ENCODE measurements around the gene THOC7.

The THOC7 gene

DNA sequence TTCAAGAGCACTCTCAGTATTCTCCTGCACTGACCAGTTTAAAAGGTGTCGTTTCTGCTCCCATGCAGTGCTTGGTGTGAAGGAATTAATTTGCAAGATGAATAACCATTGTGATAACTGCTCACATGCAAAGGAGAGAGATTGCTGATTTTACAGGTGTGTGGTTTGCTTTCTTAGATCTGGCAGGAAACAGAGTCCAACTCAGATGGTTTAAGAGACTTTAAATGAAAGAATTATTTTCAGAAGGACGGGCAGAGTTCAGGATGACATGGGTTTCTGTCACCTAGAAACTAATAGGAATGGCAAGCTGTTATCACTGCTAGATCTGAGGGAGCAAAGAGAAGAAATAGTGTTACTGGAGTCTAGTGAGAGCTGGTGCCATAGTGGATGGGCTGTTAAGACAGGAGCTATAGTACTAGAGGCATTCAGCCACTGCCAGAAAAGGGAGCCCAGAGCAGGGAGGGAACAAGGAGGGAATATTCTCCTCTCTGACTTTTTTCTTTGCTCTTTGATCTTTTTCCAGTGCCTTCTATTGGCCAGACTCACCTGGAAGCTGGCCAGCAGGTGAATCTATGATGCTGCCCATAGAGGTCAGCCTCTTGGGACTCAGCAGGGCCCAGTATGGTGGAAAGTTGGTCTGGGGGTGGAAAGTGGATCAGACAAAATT, 14.9 kb upstream of the THOC7 start:
- DNase-seq, result no peak

DNA sequence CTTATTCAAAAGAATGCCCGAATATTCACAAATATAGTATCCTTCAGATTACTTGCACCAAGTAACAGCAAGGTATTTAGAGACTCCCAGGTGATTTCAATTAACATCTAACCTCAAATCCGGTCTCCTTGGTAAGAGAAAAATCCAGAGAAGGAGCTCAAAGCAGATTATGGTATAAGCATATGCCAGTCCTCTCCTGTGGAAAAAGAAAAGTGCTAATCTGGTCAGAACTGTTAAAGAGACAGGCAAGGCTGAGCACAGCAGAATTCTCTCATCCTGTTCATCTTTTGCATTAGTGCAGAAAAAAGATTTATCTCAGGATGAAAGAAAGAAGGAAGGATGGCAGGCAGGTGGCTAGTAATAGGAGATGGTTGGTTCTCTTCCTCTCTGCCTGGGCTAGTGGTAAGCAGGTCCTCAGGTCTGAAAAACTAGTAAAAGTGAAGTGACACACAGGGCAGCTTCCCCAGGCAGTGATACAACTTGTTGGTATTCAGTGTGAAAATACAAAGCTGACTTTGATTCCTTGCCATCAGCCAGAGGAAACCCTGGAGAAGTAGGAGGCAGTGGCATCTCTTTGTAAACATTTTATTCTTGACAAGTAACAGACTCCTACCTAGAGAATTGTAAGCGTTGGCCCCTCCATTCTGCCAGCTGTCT, 14.3 kb upstream of the THOC7 start:
- DNase-seq, result no peak

DNA sequence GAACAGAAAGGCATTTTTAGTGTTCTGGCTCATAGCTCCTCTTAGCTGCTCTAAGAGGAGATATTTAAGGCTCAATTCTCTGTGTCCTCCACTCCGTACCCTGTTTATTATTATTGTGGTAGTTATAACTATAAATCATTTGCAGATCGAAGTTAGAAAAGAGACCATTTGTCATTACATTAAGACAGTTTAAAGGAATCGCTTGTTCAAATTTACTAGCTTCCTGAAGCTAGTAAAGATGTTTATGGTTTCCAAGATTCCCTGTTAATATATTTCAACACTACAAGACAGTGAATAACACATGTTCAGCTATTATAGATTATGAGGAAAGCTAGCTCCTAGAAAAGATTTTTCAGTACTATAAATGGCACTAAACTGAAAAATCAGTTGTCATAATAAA, 12.7 kb upstream of the THOC7 start:
- no peak for DNase-seq

DNA sequence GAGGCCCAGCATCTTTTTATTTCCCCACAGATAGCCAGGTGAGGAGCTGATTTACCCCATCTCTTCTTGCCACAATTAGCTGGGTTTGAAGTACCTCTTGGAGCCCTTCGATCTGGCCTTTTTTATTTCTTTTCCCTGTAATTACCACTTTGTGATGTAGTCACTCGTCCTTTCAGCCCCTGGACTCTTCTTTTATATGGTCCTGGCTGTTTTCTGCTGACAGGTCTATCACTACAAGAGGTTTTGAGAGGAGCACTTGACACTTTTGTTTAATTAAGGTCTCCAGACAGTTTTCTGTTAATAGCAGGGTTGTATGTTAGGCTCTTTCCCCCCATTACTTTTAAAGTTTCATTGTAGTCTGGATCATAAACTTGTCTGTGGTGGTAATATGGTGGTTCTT, 11.9 kb upstream of the THOC7 start:
- DNase-seq, result no peak

DNA sequence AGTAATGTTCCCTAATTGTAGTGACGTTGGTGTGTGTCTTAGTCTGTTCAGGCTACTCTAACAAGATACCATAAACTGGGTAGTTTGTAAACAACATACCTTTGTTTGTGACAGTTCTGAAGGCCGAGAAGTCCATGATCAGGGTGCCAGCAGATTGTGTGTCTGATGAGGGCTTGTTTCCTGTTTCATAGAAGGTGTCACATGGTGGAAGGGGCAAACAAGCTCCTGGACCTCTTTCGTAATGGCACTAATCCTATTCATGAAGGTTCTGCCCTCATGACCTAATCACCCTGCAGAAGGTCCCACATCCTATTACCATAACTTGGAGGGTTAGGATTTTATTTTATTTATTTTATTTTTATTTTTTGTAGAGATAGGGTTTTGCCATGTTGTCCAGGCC, 11.2 kb upstream of the THOC7 start:
- no peak for DNase-seq

DNA sequence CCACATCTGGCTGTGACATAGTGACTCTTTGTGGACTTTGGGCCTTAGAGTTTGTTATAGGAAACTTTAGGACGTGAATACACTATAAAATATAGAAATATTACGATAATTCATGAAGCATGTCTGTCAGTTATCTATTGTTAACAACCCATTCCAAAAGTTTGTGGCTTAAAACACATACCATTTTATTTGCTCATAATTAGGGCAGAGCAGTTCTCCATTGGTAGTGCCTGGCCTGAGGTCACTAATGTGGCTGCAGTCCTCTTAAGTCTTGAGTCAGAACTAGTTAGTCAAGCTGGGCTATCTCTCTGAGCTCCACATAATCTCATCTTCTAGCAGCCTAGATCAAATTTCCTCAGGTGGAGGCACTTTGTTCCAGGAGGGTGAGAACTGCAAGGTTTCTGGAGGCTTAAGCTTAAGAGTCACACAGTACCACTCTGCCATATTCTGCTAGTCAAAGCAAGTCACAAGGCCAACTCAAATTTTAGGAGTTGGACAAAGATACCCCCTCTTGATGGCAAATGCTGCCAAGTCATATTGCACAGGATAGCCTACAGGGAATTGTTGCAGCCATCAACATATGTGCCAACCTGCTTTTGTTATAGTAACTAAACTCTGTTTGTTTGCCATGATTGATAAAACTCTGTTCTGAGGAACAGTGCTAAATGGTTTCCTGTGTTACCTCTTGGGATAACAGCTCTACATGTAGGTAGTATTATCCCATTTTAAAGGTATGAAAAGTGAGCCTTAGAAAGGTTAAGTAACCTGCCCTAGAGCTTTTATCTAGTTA, 8.7 kb upstream of the THOC7 start:
- no peak for DNase-seq

DNA sequence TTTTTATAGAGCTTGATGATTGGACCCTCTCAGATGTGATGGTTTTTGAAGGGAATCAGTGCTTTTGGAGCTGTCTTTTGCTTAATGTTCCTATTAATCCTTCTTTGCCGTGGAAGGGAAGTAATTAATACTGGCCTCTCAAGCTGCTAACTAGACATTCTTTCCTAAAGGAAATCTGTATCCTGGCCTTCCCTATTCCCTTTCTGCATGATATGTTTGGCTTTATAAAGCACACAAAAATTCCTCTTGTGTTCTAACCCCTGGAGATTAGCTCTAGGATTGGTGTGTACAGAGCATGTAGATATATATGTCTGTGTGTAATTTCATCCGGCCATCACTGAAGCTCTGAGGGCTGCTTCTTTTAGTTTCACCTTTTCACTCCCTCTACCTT, 7.0 kb upstream of the THOC7 start:
- DNase-seq, result no peak

GRCh38 chr3:63869940-63870614, 6.5 kb upstream of the THOC7 start:
- DNase-seq, result no peak

- DNase-seq, result no peak
Measured at GRCh38 chr3:63867225-63867624, 3.6 kb upstream of the THOC7 start.

- no peak for DNase-seq
Measured at GRCh38 chr3:63864965-63865327, 1.3 kb upstream of the THOC7 start.

DNA sequence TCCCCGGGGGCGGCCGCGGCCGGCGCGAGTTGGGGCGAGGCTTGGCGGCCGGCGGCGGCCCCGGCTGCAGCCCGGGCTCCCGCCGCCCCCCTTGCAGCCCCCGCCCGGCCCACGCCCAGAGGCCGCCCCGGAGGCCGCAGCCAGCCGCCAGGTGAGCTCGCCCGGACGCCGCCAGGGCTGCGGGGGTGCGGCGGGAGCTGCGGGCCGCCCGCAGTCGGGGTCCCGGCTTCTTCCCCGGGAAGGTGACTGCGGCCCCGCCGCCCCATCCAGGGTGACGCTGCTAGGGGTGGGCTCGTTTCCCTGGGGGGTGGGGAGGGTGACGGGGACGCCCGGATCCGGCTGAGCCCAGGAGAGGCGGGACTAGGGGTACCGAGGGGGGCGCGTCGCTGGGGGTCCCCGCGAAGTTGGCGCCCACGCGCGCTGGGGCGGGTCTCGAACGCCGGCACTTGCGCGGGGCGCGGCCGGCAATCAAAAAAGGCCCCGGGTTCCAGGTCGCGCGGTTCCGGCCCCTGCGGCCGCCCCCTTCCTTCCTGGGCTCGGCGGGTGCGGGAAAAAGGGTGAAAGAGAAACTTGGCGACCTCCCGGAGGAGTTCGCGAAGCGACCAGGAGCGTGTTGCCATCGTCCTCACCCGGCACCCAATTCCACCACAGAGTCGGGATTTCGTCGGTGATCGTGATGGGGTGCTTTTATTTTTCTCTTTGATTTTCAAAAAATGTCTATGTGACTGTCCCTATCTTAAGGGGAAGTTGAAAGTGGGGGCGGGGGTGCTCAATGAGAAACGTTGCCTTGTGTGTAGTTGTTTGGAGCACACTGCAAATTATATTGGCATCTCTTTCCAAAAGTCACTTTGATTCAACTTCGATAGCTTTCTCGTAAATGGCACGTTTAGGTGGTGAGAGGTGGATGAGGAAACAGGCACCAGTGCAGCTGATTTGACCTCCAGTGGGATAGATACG, 681 bp upstream of the THOC7 start:
- peak; percentile 38 for DNase-seq

DNA sequence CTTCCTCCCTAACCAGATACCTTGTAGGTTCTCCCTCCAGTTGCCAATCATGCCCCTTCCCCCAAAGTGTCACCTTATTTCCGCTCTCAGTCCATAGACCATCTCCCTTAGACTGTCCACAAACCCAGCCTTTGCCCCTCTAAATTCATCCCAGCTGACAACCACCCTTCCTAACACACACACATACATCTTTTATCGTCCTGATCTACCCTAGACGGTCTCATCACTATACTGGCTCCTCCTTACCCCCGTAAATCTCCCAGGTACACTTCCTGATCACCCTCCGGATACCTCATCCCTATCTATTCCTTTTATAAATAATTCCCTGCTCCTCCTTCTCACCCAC, 828 bp downstream of the THOC7 start:
- no peak for DNase-seq

DNA sequence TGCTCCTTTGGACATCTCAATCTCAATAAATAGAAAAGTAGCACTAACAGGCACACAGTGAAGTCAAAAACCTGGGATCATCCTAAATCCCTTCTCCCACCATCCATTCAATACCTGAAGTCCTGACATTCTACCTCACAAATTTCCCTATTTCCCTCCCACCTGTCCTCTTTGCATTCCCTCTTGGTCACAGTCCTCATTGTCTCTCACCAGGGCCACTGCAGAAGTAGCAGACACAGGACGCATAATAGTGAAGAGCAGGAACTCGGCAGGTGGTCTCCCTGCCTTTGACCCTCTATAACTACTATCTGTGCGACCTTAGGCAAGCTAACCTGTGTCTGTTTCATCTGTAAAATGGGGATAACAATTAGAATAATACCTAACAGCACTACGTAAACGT, 2.3 kb downstream of the THOC7 start:
- DNase-seq, result no peak

GRCh38 chr3:63860776-63861175, 2.8 kb downstream of the THOC7 start:
- no peak for DNase-seq

DNA sequence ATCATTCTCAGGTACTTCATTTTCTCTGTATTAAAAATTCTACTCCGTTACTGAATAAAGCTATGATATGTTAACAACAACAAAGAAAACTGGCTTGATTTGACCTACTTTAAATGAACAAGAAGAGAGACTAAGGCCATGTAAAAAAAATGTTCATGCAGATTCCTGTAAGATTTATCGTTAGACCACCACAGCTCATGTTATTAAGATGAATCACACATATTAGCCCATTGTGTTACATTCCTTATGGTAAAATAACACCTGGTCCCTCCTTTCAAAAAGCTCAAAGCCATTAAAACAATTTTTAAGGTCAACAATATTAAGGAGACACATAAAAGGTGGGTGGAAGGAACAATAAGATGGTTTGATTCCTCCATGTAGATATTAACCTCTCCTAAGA, 6.3 kb downstream of the THOC7 start:
- DNase-seq, result no peak

- DNase-seq, result no peak
Measured at GRCh38 chr3:63855333-63855940, 8.2 kb downstream of the THOC7 start.

DNA sequence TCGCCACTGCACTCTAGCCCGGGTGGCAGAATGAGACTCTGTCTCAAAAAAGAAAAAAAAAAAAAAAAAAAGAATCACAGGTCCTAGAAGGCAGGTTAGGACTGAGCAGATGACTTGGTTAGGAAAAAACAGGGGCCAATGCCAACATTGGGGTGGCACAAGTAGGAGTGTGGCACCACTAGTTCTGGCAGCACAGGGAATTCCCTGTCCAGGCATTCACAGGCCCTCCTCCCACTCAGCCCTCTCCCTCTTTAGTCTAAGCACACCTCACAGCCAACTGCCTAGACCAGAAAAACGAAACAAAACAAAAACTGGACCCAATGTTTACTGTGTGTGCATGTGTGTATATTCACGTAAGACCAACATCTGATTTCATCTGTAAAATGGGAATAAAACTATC, 10.5 kb downstream of the THOC7 start:
- no peak for DNase-seq

- DNase-seq, result no peak
Measured at GRCh38 chr3:63851287-63851686, 12.3 kb downstream of the THOC7 start.

DNA sequence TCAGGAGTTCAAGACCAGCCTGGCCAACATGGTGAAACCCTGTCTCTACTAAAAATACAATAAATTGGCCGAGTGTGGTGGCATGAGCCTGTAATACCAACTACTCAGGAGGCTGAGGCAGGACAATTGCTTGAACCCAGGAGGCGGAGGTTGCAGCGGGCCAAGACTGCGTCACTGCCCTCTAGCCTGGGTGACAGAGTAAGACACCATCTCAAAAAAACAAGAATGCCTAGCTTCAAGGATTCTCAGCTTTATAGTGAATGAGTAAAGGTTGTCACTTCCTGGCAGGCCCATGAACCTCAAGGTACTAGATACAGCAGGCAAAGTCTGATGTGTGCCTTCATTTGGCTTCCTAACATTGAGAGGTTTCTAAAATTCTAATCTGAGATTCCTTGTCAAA, 14.4 kb downstream of the THOC7 start:
- DNase-seq, result no peak

DNA sequence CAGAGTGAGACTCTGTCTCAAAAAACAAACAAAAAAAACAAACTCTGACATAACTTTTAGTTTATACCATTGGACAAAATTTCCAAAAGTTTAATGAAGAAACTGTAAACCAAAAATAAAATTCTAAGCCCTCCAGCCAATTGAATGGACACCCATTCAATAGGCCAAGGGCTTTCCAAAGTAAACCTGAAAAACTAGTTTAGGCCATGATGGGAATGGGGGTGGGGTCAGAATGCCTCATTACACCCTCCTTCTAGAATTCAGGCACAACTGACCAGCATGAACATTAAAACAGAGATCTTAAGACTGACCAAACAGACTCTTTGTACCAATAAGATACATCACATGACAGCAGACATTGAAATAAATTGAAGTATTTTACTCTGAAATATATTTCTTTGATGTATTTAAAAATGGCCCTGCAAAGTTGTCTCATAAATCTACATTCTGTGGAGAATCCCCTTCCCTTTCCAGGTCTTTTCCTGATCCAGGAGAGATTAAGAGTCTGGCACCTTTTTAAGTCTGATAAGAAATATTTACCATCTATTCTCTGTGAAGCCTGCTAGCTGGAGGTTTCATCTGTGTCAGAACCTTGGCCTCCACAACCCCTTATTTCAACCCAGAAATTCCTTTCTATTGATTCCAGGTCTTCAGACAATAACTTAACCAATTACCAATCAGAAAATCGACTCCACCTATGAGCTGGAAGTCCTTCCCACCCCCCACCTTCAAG, 15.7 kb downstream of the THOC7 start:
- DNase-seq, result no peak

DNA sequence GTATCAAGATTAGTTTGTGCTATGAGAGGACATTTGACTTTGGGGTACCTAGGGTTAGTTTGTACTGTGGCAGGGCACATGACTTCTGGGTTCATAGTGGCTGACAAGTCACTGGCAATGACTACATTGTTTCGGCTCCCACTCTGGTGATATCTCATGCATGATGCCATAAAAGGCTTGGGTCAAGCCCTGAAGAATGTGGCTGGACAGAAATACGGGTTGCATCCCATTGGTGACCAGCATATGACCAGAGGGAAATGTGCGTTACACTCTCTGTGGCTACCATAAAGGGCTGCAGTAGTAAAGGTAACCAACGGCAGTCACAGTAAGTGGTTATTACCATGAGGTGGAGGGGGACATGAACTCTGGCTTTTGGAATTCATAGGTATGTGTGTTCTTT, 18.4 kb downstream of the THOC7 start:
- no peak for DNase-seq
